Left renal pelvis (tissue), 4 donors: ENCODE data around the gene KRT9. TPM values are rescaled to one million over a fixed set of nuclear protein-coding genes. Genes with fewer than 3 reads are reported as not detected.
"Not testable (repeated sequence)": the region's sequence is repeated elsewhere in the genome, so short reads cannot be mapped to it uniquely, and the experiment has no call there.

Experiments
- DNase-seq, 4 donors: peaks; one replicate each; pipeline ENCODE4 v3.0.0-alpha.2; 2013; ENCODE audit warnings: low read depth in 4 of 4, low spot score in 3 of 4
- polyA plus RNA-seq, 4 donors: library from polyadenylated mRNA; unstranded; fragments of 120-200 nt; gene quantifications; one replicate each; pipeline ENCODE4 v1.2.1, GENCODE V29; 2013; ENCODE audit not compliant: insufficient read length in 4 of 4

Gene KRT9
- polyA plus RNA-seq, 4 donors: not detected

DNA sequence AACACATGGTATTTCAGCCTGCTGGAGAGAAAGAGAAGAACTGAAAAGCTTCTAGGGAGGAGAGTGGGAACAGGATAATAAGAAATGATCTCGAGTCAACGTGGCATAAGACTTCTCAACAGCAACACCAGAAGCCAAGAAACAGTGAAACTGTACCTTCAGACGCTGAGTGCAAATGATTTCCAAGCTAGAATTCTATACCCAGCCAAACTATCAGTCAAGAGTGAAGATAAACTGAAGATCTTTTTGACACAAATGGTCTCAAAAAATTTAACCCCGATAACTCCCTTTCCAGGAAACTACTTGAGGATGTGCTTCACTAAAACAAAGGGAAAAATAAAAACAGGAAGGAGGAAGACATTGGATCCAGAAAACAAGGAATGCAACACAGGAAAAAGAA is 35.1 kb upstream of the KRT9 start:
- DNase-seq: not testable (repeated sequence)

DNA sequence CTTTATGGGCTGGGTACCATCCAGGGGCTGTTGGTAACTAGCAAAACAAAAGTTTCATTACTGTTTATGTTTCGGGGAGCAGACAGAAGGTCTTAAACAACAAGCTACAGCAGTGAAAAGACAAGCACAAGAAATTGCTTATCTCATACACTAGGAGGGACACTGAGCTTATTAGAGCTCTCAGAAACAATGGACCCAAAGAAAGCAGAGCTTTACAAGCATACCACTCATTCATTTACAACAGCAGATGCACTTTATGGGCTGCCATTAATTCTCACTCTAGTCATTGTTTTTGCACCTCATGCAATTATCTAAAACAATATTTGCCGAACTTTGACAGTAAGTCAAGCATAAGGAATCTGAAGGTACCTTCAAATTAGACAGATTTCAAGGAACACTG is 30.7 kb upstream of the KRT9 start:
- no peak for DNase-seq

DNA sequence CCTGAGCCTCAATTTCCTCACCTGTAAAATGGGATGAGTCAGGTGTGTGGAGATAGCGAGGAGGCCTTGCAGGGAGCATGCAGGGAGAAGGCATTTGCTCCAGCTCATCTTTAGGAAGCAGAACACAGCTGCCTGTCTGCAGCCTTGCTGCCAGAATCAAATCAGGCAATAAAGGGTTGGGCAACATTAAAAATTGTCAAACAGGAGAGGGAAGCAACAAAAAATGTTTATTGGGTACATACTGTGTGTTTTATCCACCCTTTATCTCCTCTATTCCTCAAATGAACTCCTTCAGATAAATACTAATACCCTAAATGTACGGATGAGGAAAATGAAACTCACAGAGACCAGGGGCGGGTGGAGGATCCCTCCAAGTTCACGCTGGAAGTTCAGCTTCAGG is 28.5 kb upstream of the KRT9 start:
- DNase-seq: no peak

DNA sequence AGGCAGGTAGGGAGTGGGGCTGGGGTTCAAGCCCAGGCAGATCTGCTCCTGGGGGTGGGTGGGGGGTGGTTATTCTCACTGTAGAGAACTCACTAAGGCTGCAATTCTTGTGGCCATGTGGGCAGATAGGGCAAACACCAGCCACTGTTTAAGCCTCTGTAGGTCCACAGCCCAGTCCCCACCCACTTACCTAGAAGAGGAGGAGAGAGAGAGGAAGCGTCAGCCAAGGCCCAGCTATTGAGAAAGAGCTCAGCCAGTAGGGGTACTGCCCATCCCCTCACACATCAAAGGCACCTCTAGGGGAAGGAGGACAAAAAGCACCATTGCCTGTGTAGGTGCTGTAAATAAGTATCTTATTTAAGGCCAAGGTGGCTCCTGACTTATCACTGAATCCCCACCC is 27.8 kb upstream of the KRT9 start:
- DNase-seq: no peak

DNA sequence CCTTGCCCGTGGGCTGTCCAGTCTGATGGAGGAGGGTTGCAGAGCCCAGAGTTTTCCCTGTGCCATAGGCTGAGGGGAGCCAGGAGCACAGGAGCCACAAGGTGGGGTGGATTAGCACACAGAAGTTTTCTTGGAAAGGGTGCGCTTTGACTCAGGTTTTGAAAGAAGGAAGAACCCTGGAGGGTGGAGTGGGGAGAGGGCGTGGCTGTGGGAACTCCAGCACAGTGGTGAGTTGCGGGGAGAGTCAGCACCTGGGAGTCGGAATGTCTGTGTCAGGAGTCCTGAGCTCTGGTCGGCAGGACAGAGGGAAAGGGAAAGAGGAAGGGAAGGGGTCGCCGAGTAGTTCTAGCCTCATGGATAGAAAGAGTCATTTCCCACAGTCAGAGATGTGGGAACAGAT is 23.7 kb upstream of the KRT9 start:
- no peak for DNase-seq

DNA sequence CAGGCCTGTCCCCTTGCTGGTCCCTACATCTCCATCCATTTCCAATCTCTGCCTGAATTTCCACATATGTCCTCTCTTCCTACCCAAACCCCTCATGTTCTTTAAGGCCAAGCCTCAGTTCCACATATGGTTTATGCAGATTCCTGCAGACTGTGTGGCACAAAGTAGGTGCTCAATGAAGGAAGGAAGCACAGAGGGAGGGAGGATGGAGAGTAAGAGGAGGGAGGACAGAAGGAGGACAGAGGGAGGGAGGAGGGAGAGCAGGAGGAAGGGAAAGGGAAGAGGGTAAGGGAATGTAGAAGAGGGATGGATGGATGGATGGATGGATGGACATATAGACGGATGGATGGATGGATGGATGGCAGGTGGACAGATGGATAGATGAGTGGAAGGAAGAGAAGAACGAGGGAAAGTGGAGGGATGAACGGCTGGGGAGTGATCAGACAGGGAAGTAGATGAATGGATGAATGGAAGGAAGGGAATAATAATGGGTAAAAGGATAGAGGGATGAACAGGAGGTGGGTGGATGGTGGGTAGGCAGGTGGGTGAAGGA is 22.6 kb upstream of the KRT9 start:
- DNase-seq: no peak

DNA sequence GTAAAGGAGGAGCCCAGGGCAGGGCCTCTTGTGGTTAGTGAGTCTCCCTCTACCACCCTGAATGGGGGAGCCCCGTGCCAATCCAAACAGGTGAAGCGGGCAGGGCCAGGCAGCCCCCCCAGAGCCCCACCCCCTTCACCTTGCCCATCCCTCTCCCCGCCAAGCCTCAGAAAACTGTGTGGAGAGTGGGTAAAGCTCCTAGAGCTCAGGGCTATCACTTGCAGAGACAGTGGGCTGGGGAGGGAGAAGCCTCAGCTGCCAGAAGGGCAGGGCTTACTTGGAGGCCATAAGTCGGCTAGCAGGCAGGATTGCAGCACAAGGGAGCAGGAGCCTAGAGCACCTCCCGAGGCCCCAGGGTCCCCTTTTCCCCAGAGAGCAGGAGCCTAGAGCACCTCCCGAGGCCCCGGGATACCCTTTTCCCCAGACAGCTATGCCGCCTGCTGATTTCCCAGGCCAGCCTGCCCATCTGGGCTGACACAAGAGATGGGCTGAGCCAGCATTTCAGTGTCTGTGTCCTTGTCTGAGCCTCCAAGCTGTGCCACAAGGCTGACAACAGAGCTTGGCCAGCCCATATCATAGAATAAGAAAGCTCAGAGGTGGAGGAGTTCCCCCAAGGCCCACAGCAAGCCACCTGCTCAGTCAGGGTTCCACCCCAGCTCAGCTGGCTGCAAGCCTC is 21.6 kb upstream of the KRT9 start:
- DNase-seq: no peak

DNA sequence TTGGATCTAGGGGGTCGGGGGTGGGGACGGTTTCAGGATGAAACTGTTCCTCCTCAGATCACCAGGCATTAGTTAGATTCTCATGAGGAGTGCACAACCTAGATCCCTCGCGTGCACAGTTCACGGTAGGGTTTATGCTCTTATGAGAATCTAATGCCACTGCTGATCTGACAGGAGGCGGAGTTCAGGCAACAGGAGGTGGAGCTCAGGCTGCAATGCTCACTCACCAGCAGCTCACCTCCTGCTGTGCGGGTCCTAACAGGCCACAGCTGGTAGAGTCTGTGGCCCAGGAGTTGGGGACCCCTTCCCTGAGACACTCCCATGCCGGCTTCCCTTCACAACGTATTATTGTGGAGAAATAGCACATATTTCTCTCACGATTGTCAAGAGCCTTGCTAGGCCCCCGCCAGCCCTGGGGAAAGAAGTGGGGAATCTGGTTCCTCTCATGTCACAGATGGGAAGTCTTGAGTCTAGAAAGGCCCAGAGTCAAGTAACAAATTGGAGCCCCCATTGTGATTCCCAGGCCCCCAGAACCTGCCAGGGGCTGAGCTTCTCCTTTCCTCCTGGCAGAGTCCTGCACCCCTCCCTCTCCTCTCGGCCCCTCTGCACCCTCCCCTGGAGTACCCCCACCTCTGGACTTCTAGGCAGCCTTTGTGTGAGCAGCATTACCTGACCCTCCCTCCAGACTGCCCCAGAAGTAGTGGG is 20.9 kb upstream of the KRT9 start:
- DNase-seq: no peak

DNA sequence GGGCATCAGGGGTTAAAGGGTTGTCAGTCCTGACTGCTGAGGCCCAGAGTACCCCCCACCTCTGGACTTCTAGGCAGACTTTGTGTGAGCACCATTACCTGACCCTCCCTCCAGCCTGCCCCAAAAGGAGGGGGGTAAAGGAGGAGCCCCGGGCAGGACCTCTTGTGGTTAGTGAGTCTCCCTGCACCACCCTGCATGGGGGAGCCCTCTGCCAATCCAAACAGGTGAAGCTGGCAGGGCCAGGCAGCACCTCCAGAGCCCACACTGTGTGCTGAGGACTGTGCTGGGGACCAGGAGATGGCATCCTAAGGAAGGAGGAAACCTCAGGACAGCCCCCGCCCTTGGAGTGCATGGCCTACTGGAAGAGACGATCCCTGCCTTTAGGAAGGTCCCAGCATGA is 17.4 kb upstream of the KRT9 start:
- DNase-seq: no peak

DNA sequence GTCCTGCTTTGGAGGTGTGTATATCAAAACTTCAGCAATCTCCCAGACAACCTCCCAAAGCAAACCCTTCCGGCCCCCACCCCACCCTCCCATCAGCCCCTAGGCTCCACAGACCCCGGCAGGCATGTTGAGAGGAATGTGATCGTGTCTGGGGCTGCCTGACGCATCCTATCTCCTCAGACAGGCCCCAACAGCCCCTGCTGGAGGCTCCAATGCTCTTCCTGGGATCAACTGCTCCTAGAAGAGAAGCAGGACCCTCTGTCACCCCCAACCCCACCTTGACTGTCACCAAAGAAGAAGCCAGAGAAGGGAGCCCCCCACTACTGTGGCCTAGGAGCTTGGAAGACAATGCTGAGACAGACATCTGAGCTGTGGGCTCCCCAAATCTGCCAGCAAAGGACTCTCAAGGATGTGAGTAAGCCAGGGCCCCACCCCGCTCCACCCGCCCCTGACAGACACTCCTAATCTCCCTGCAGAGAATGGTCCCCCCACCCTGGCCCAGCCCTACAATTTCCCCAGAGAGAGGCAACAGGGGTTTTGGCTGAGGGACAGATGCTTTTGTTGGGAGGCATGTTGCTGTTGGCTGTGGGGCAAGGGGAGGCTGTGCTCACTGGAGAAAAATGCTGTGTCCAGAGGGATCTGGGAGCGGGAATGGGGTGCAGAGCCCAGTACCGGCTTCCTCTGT is 16.4 kb upstream of the KRT9 start:
- DNase-seq: no peak

DNA sequence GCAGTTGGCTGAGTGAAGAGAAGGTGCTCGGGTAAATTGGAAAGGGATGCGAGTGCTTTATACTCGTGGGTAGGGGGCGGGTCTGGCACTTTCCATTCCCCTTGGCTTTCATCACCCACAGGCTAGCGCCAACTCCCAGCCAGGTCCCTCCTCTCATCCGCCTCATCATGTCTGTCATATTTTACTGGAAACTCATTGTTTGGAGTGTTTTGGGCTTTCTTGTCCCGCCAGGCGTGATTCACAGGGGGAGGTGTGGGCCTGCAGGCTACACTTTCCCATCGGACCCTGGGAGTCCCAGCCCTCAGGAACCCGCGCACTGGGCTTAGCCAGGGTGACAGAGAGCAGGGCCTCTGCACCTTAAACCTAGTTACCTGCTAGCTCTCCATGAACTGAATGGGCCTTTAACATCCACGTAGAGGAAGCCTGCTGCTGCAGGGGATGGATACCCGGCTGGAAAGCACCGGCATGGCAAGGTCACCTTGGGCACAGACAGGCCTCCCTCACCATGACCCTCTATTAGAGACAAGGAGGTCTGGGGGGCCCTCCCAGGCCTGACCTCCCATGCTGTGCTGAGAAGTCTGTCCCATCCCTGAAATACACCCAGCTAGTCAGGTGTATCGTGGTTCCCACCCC is 15.1 kb upstream of the KRT9 start, which contains the start of gene KRT14:
KRT14 (minus strand) TSS at position 33 of the 633 bp plus-strand sequence. CDS start 61 bp downstream, outside the sequence.
- no peak for DNase-seq

DNA sequence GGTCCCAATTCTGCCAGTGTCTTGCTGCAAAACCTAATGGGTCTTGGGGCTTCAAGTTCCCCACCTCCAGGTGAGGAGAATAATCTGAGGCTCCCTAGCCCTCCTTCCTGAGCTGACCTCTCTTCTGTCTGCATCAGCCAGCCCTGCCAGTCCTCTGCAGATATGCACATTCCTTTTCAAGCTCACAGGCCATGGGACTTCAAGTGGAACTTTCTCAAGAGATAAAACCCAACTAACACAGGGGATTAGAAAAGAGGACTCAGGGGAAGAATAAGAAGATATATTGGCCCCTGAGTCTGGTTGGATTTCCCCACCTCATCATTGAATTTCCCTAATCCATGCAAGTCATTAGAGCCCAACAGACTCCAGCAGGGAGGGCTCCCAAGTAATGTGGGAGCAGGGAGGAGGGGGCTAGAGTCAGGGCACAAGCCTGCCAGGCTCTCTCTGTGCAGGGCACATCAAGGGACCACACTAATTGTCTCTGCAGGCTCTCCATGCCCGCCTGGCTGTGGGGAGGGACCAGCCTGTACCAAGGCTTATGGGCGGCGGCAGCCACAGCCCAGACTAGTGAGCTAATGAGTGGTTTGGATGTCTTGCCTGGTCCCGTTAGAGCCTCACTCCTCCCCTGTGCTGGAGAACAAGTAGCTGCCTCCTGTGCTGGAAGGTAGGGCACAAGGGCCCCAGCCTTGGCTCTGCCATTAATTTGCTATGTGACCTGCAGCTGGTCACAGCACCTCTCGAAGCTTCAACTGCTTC is 13.6 kb upstream of the KRT9 start:
- no peak for DNase-seq

DNA sequence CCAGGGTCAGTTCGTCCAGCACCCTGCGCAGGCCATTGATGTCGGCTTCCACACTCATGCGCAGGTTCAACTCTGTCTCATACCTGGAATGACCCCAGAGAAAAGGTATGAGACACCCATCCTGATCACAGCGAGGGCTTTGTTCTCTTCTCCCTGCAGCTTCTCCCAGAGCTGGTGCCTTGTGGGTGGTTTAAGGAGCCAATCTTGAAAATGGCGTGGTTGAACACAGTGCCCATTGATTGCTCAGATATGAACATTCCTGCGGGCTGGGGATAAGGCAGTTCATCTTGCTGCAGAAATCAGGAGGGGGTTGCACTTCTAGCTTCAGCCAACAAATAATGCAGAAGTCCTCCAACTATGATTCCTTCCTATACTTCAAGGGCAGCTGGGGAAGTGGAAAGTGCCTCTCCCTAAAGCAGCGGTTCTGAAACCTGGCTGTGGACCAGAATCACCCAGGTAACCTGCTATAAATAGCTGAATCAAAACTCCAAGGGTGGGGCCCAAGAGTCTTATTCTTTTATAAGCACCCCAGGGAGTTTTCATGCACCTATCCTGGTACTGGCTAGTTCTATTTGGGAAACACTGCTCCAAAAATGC is 12.6 kb upstream of the KRT9 start:
- not testable (repeated sequence) for DNase-seq

DNA sequence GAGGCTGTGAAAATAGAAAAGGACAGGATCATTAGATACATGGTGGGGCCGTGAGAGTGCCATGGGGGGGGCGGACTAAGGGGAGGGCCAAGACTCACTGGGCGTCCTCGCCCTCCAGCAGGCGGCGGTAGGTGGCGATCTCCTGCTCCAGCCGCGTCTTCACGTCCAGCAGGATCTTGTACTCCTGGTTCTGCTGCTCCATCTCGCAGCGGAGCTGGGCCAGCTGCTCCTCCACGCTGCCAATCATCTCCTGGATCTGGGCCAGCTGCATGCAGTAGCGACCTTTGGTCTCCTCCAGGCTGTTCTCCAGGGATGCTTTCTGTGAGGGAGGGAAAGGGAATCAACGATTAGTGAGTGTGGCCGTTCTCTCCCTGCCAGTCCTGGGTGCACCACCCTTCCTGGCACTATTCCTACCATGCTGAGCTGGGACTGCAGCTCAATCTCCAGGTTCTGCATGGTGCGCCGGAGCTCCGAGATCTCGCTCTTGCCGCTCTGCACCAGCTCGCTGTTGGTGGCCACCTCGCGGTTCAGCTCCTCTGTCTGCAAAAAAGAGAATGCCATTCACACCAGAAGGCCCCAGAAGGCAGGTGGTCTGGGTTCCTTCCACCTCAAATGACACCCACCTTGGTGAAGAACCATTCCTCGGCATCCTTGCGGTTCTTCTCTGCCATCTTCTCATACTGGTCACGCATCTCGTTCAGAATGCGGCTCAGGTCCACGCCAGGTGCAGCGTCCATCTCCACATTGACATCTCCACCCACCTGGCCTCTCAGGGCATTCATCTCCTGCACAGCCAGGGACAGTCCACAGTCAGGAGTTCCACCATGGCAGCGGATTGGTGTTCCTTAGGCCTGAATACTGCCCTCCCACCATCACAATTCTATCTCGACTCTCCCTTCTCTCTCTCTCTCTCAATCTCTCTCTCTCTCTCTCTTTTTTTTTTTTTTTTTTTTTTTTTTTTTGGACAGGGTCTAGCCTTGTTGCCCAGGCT is 11.6 kb upstream of the KRT9 start:
- no peak for DNase-seq

DNA sequence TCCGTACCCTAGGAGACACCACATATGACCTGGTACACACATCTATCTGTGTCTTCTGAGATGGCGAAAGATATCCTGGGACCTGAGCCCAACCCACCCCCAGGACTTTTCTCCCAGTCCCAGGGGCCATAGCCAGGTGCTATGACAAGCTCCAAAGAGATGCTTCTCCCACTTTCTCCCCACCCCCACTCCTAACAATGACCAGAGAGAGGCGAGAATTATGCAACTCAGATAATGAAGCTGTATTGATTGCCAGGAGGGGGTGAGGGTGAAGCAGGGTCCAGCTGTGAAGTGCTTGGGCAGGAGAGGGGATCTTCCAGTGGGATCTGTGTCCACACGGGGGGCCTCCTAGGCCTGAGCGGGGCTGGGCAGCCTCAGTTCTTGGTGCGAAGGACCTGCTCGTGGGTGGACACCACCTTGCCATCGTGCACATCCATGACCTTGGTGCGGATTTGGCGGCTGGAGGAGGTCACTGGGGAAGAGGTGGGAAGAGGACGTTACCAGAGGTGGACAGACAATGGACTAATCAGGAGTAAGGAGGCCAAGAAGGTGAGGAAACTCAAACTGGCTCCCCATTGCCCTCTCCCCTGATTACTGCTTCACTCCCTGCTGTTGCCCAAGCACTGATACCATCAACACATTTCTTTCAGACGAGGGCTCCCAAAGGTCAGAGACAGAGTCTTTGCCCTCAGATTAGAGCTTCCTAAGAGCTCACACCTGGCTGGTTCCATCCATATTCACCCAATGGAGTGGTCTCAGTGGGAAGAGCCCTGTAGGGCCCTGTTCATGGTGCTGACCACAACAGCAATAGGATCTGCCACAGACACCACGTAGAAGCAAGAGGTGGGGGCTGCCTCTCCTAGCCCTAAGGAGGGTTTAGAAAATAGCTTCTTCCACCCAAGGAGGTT is 10.5 kb upstream of the KRT9 start:
- DNase-seq: not testable (repeated sequence)

DNA sequence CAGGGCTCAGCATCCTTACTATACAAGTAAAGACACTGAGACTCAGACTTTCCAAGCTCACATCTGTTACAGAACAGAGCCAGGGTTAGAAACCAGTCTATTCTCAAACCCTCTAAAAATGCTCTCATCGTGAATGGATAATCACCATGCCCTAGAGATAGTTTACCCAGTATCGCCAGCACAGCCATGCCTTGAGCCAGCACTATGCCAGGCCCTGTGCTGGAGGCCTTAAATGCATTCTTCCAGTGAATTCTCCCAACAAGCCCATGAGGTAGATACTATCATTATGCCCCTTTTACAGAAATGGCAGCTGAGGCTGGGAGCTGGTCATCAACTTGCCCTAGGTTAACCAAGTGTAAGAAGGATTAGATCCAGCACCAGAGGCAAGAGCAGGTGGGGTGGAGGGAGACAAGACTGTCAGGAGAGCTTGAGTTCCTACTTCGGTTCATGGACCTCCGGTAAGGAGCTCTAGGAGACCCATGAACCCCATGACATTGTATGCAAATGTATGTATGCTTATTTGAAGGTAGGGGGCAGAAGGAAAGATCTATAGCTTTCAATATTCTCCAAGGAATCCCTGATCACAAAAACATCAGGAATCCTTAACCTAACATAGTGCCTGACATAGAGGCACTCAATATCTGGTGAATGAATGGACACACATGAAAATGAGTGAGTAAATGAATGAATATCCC is 9.7 kb upstream of the KRT9 start:
- DNase-seq: no peak
